GM19351 (cell line): ENCODE measurements around the gene PADI2.
"Not testable (repeated sequence)": the region's sequence is repeated elsewhere in the genome, so short reads cannot be mapped to it uniquely, and the experiment has no call there.

Experiments used
- ATAC-seq: cut with Tn5 transposase; IDR thresholded peaks from one replicate; pipeline ENCODE4 v1.9.1; 2021; ENCODE audit warnings: mild to moderate bottlenecking, moderate library complexity; ENCODE audit not compliant: unreplicated experiment

Gene PADI2

DNA sequence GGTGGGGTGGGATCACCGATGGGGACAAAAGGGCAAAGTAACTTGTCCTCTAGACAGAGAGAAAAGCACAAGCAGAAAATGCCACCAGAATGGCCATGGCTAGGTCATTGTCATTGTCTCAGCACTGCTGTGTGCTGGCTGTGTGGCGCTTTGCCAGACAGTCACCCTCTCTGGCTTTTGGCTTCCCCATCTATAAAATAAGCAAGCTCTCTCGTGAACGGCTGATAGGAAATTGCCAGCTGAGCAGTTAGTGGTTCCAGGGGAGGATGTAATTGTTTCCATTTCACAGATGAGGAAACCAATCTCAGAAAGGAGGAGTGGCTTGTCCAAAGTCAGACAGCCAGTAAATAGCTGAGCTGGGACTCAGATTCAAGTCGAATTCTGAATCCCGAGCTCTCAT, 32.5 kb downstream of the PADI2 start:
- ATAC-seq, result no peak

DNA sequence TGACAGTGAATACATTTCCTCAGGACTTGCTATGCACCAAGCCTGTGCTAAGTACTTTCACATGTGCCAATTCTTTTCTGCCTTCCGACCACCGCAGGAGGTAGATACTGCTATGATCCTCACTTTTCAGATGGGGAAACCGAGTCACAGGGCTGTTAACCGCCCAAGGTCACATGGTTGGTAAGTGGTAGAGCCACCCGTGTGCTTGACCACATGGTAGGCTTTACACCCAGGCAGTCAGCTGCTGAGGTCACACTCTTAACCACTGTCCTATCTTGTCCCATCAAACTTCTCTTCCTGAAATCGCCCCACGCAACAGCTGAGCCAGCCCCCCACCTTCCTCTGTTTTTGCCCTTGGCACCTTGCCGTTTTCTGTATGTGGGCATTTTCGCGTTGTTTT, 34.5 kb downstream of the PADI2 start:
- no peak for ATAC-seq

DNA sequence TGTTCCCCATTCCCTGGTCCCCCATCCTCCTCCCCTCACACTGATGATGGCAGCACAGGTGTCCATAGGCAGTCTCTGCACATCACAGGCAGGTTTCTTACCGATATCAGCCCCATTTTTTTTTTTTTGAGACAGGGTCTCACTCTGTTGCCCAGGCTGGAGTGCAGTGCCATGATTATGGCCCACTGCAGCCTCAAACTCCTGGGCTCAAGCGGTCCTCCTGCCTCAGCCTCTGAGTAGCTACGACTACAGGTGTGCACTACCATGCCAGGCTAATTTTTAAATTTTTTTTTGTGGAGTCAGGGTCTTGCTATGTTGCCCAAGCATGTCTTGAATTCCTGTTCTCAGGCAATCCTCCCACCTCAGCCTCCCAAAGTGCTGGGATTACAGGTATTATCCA, 36.5 kb downstream of the PADI2 start:
- no peak for ATAC-seq

- no peak for ATAC-seq
Measured at GRCh38 chr1:17081439-17081838, 37.8 kb downstream of the PADI2 start.

- ATAC-seq, result no peak
Measured at GRCh38 chr1:17080880-17081279, 38.4 kb downstream of the PADI2 start.

DNA sequence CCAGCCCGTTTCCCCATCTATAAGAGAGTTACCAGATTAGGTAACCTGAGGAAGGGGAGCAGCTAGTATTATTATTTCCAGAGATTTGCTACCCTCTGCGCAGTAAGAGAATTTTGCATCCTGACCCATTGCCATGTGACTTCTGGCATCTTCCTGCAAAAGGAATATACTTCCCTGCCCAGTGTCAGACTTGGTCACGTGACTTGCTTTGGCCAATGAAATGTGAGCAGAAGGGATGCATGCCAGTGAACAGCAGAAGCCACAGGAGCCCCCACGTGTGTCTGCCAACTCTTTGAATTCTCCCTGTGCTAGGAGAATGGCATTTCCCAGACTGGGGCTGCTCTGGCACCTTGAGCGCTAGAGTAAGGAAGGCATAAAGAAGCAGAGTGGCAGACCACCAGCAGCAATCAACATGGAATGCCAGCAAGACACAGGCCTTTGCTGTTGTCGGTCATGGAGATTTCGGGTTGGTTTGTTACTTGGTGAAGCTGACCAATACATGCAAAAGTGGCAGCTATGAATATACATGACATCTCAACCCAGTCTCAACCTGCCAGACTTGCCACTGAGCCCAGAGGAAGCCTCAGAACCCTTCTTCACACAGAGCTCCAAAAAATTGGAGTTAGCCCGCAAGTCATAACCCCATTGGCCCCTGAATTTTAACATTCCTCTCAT, 39.0 kb downstream of the PADI2 start:
- no peak for ATAC-seq

DNA sequence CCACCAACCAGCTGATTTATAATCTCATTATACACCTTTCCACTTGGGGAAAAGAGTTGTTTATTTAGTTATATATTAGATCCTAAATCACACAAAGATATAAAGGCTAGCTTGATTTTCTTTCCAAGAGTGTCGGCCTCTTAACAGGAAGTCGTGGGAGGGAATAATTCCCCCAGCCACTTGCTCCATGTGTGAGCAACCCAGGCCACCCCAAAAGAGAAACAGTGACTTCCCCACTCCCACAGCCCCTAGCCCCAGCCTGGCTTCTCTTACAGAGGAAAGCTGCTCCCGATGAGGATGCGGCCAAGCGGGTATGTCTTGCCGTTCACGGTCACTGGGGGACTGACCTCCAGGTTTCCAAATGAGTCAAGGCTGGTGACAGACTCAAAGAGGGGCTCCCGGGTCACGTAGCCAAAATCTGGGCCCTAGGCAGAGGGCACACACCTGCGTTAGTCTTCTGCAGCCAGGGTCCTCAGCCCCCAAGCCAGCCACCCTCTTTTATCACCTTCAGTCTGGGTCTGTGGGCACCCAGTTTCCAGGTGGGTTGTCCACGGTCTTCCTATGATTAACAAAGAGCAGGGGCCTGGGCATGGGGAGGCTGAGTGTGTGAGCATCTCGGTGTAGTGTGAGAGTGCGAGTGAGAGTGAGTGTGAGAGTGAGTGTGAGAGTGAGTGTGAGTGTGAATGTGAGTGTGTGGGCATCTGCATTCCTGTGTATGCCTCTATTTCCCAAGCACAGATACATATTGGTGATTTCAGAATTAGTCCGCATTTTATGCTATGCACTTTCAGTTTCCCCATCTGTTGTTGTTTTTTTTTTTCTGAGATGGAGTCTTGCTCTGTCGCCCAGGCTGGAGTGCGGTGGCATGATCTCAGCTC, 40.0 kb downstream of the PADI2 start:
- no peak for ATAC-seq

DNA sequence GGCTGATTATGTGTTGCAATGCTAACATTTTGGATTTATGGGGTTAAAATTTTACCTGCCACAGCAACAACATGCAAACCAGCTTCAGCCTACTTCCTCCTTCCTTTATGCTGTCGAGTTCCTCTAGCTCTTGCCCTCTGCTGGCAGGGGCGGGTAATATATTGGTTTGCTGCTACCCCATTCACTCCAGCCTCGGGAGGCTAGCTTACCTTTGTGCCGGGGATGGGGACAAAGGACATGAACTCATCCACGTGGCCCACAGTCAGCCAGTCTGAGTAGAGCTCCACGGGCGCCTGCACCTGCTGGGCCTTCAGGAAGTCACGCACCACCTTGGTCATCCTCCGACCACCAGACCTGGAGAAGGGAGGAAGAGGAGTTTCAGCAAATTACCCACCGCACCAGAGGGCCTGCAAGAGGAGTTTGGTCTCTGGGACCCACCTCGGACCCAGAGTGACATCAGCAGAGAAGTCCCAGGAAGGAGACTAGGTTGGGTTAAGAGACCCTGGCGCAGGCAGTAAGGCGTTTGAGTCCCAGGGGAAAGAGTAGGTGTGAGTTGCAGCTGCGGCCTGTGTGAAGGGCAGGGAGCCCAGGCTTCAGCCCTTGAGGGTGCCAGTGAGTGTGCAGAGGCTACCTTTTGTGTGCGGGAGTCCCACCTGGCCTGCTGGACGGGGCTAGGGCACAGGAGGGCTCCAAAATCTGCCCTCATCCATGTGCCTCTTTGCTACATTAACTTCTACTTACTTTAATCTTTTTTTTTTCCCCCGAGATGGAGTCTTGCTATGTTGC, 43.6 kb downstream of the PADI2 start:
- no peak for ATAC-seq

- ATAC-seq, result no peak
Measured at GRCh38 chr1:17071794-17072193, 47.5 kb downstream of the PADI2 start.

DNA sequence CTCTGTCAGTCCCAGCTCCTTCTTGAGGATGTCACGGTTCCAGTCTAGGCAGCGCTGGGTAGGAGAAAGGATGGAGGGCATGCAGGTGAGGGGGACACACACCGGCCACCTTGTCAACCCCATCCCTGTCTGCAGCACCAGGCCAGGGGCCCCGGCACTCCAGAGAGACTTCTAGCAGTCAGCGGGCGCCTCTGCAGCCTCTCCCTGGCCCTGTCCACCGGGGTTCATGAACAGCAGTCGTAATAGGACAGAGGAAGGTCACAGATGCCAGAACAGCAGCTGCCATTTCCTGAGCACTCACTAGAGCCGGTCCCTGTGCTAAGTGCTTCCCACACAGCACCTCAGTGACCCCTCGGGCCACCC, 49.1 kb downstream of the PADI2 start:
- no peak for ATAC-seq

GRCh38 chr1:17069452-17070162, 49.6 kb downstream of the PADI2 start:
- no peak for ATAC-seq

- no peak for ATAC-seq
Measured at GRCh38 chr1:17068789-17069188, 50.5 kb downstream of the PADI2 start.

GRCh38 chr1:17067465-17068240, 51.6 kb downstream of the PADI2 start:
- no peak for ATAC-seq

- ATAC-seq, result no peak
Measured at GRCh38 chr1:17067069-17067426, 52.2 kb downstream of the PADI2 start.

DNA sequence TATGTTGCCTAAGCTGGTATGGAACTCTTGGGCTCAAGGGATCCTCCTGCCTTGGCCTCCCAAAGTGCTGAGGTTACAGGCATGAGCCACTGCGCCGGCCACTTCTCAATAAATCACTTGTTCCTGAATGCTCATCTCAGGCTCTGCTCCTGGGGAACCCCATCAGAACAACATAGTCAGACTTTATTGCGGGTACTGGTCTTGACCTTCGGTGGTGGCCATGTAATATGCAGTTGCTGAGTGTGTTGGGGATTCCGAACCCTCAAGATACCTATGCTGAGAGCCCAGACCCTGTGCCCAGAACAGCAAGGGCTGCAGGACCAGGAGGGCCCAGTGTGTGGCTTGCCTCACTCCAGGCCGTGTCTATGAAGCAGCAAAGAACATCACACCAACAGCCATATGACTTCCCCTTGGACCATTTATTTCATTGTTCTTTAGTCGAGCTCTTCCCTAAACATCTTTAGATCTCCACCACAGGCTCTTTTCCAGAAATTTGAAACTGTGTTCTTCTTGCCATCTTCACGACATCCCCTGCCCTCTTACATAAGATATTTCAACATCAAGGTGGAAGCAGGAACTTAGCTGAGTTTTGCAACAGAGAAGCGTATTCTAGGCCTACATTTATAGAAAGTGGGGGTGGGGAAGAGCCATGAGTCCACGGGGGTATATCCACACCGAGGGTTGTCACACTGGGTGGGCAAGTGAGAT, 52.7 kb downstream of the PADI2 start:
- no peak for ATAC-seq

DNA sequence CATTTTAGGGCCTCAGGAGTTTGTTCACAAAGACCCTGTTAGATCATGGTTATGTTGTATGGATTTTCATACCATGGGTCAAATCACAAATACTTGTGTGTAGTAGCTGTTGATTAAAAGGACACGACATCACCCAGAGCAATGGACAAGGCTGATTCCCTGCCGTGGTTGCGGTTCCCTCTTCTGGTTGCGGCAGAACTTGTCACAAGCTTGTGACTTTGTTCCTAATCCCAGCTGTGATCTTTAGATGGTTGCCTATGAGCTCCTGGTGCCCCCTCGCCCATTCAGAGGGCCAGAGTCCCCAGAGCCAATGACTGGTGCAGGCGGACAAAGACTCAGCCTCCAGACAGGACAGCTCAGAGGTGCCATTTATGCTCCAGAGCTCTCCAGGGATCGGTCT, 53.6 kb downstream of the PADI2 start:
- ATAC-seq, result no peak

DNA sequence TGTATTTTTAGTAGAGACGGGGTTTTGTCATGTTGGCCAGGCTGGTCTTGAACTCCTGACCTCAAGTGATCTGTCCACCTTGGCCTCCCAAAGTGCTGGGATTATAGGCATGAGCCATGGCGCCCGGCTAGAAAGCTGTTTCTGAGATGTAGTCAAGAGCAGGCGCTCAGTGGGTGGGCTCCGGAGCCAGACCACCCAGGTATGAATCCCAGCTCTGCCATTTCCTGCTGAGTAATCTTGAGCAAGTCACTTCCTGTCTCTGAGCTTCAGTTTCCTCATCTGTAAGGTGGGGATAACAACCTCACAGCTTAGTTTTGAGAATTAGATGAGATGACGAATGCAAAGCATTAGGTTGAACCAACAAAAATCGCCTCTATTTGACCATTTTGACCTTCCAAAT, 56.5 kb downstream of the PADI2 start:
- ATAC-seq, result not testable (repeated sequence)

GRCh38 chr1:17061892-17062291, 57.4 kb downstream of the PADI2 start:
- no peak for ATAC-seq

GRCh38 chr1:17061486-17061885, 57.8 kb downstream of the PADI2 start:
- ATAC-seq, result no peak

GRCh38 chr1:17060306-17060749, 58.9 kb downstream of the PADI2 start:
- ATAC-seq, result no peak
